NT2/D1 (cell line): ENCODE results near the gene PROK1.
A peak's percentile ranks its signal among the peaks of the same experiment; 100 is the strongest.

Experiments used
- DNase-seq: peaks from one replicate; pipeline ENCODE4 v3.0.0-alpha.2; 2011; ENCODE audit warnings: low read depth, low spot score
- H3K27me3 ChIP-seq: 2 replicates; pipeline ENCODE4 v1.6.0; 2011; ENCODE audit warnings: mild to moderate bottlenecking; ENCODE audit not compliant: insufficient read length, insufficient read depth
- H3K36me3 ChIP-seq: 2 replicates; pipeline ENCODE4 v1.6.1; 2011; ENCODE audit warnings: mild to moderate bottlenecking, low read length, mixed read lengths; ENCODE audit not compliant: insufficient read depth, insufficient read length
- H3K4me1 ChIP-seq: 2 replicates; pipeline ENCODE4 v1.5.1; 2011; ENCODE audit not compliant: insufficient read depth, insufficient read length
- H3K4me3 ChIP-seq: 2 replicates; pipeline ENCODE4 v1.5.1; 2011; ENCODE audit warnings: low read depth; ENCODE audit not compliant: insufficient read length
- H3K9ac ChIP-seq: 2 replicates; pipeline ENCODE4 v1.6.0; 2011; ENCODE audit warnings: low read depth; ENCODE audit not compliant: insufficient read length
- H3K9me3 ChIP-seq: 2 replicates; pipeline ENCODE4 v1.5.1; 2011; ENCODE audit warnings: mild to moderate bottlenecking, low read length; ENCODE audit not compliant: insufficient read depth
- SUZ12 ChIP-seq: IDR thresholded peaks from 2 replicates; pipeline ENCODE4 v1.6.1; 2011; ENCODE audit not compliant: insufficient read length, insufficient read depth; ENCODE audit errors: extremely low read depth
- YY1 ChIP-seq: IDR thresholded peaks from 2 replicates; pipeline ENCODE4 v1.6.1; 2011; ENCODE audit not compliant: insufficient read length, insufficient read depth
- ZNF274 ChIP-seq: IDR thresholded peaks from 2 replicates; pipeline ENCODE4 v1.6.1; 2011; ENCODE audit warnings: mild to moderate bottlenecking, low read depth, low read length

Gene PROK1

GRCh38 chr1:110494522-110495406 is 43.8 kb downstream of the PROK1 start:
- Histone ChIP-seq H3K9ac (no peak overlapping the region), H3K9me3 (no peaks in the 10 kb centered on the region), H3K27me3 (peaks cover 3% of the 10 kb centered on the region), H3K4me3 (no peak overlapping the region), H3K36me3 (no peaks in the 10 kb centered on the region), H3K4me1 (peaks cover 22% of the 10 kb centered on the region)
- peak; percentile 36 for DNase-seq
- TF ChIP-seq YY1 (no peak), ZNF274 (no peak), SUZ12 (no peak)

DNA sequence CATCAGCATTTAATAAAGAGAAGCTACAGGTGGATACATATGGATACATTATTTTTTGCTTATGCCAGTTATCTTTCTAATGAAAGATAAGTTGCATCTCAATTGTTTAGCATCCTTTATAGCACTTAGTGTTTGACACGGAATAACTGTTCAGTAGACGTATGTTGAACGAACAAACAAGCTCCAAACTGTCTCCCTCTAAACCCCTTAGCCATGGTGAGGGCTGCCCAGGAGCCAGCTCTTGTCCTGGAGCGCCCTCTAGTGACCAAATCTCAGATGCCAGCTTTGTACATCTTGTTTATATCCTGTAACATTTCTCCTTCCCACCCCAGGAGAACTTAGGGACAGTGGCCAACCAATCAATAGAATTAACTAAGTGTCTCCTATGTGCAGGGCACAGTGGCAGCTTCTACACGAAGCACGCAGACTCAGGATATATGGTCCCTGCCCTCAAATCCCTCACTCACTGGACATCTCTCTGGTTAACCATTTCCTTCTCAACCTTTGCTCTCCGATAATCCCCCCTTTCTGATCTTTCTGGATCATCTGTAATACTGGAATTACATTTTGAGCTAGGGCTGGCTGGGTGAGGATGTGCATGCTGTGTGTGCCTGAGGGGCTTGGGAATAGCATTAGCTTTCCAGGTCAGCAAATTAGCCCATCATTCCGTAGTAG is 45.1 kb downstream of the PROK1 start:
- H3K36me3 ChIP-seq = no peaks in the 10 kb centered on the region

DNA sequence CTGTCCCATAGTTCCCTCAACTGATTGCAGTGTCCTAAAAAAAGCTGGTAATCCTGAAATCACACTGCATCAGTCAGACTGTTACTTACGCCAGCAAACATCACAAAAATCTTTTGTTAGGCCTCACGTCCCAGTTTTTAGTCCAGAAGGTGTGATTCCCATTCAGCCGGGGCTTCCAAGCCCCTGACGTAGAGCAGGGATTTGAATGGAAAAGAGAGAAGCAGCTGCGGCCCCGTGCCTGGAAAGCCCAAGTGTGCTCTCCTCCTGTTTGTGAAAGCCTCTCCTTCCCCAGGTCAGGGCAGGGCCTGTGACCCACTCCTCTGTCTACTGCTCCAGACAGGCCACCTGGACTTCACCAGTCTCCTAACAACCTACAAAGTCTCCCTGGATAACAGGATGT is 47.3 kb downstream of the PROK1 start:
- Histone ChIP-seq H3K9me3 (no peaks in the 10 kb centered on the region), H3K4me1 (peaks cover 15% of the 10 kb centered on the region), H3K9ac (no peak overlapping the region), H3K27me3 (peaks cover 3% of the 10 kb centered on the region), H3K4me3 (no peak overlapping the region), H3K36me3 (no peaks in the 10 kb centered on the region)
- no peak for DNase-seq
- TF ChIP-seq YY1 (no peak), SUZ12 (no peak), ZNF274 (no peak)

More for the DNA sequence above, 45.1 kb downstream of the PROK1 start:
- Histone ChIP-seq H3K9ac (no peak overlapping the region), H3K9me3 (no peaks in the 10 kb centered on the region), H3K4me3 (no peak overlapping the region), H3K27me3 (peaks cover 3% of the 10 kb centered on the region), H3K4me1 (peaks cover 15% of the 10 kb centered on the region)
- DNase-seq = peak; percentile 80
- TF ChIP-seq YY1 (no peak), ZNF274 (no peak), SUZ12 (no peak)

- DNase-seq = no peak
- H3K9me3 ChIP-seq = no peaks in the 10 kb centered on the region
- no peaks in the 10 kb centered on the region for H3K27me3 ChIP-seq
- no peak for TF ChIP-seq SUZ12
- no peak overlapping the region for H3K4me3 ChIP-seq
- no peaks in the 10 kb centered on the region for H3K36me3 ChIP-seq
- H3K4me1 ChIP-seq = peaks cover 5% of the 10 kb centered on the region
- H3K9ac ChIP-seq = no peak overlapping the region
Observed at GRCh38 chr1:110501488-110502132, 50.7 kb downstream of the PROK1 start.

- no peaks in the 10 kb centered on the region for H3K36me3 ChIP-seq
- no peak for DNase-seq
Observed at GRCh38 chr1:110502402-110503151, 51.6 kb downstream of the PROK1 start.

DNA sequence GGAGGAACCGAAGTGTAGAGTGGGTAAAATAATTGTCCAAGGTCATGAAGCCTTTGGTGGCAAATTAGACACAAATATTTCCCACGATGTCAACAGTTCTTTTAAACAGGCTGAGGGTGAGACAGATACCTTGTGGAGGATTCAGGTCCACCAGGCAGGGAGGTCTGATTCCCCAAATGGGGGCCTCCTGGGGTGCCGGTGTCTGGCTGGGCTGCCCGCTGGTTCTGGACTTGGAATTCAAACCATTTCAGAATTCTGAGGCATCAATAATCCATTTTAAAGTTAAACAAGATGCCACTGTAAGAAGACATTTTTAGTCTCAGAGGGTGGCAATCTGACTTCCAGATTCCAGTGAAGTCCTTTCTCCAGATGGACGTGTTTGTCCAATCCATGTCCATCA is 52.5 kb downstream of the PROK1 start:
- DNase-seq = no peak
- Histone ChIP-seq H3K9me3 (no peaks in the 10 kb centered on the region), H3K9ac (no peak overlapping the region), H3K36me3 (no peaks in the 10 kb centered on the region), H3K27me3 (no peaks in the 10 kb centered on the region), H3K4me1 (peaks cover 8% of the 10 kb centered on the region), H3K4me3 (no peak overlapping the region)
- TF ChIP-seq SUZ12 (no peak), YY1 (no peak)

More at GRCh38 chr1:110502402-110503151, 51.6 kb downstream of the PROK1 start:
- Histone ChIP-seq H3K9ac (no peak overlapping the region), H3K27me3 (no peaks in the 10 kb centered on the region), H3K4me1 (peaks cover 5% of the 10 kb centered on the region), H3K9me3 (no peaks in the 10 kb centered on the region), H3K4me3 (no peak overlapping the region)
- TF ChIP-seq SUZ12 (no peak), ZNF274 (no peak), YY1 (no peak)
